Bone marrow (tissue), 2 donors: ENCODE data around the gene FBN3.
"Not testable (repeated sequence)": the region's sequence is repeated elsewhere in the genome, so short reads cannot be mapped to it uniquely, and the experiment has no call there.

Experiments
- DNase-seq, 2 donors: peaks; one replicate each; lab custom pipeline; 2025; lab: John Stamatoyannopoulos, UW

FBN3 gene

GRCh38 chr19:8056533-8056932, 92.9 kb downstream of the FBN3 start:
- no peak for DNase-seq

GRCh38 chr19:8054169-8054568, 95.2 kb downstream of the FBN3 start:
- no peak for DNase-seq

GRCh38 chr19:8052464-8052859, 96.9 kb downstream of the FBN3 start, which contains the start of gene CCL25:
Gene CCL25 (plus strand): TSS chr19:8052760. CDS start chr19:8053050, 290 bp downstream.
- no peak for DNase-seq

GRCh38 chr19:8050274-8051096, 98.9 kb downstream of the FBN3 start:
- DNase-seq, result peak; percentile 84 to 92

DNA sequence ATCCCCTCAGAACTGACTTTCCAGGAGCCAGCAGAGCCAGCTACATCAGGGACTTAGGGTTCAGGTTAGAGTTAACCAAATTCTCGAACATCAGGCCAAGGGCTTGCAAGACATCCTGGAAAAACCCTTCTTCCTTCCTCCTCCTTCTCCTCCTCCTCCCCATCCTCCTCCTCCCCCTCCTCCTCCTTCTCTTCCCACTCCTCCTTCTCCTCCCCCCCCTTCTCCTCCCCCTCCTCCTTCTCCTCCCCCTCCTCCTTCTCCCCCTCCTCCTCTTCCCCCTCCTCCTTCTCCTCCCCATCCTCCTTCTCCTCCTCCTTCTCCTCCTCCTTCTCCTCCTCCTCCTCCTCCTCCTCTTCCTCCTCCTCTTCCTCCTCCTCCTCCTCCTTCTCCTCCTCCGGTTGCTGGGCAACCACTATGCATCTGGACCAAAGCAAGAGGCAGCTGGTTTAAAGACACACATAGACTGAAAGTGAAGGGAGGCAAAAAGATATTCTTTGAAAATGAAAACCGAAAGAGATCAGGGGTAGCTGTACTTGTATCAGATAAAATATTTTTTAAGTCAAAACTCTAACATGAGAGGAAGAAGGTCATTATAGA, 102.7 kb downstream of the FBN3 start:
- no peak for DNase-seq

DNA sequence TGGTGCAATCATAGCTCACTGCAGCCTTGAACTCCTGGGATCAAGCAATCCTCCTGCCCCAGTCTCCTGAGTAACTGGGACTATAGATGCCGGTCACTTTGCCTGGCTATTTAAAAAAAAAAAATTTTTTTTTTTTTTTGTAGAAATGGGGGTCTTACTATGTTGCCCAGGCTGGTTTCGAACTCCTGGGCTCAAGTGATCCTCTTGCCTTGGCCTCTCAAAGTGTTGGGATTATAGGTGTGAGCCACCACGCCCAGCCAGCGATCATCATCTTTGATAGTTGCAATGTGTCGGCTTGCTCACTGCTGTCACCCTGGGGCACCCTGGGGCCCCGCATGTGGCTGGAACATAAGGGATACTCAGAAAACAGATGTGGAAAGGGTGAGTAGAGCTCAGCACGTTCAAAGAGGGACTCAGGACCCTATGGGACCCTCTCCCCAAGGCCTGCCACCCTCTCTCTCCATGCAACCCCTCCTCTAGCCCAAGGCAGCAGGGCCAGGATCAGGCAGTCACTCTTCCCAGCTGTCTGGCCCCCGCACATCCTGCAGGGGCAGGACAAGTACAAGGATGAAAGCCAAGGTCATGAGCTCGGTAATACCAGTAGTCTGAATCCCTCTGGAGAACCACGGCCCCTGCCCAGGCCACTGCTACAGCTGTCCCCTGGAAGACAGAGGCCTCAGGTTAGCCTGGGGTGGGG, 103.4 kb downstream of the FBN3 start:
- no peak for DNase-seq

GRCh38 chr19:8044018-8044417, 105.4 kb downstream of the FBN3 start:
- DNase-seq, result no peak

GRCh38 chr19:8042900-8043299, 106.5 kb downstream of the FBN3 start:
- no peak for DNase-seq

DNA sequence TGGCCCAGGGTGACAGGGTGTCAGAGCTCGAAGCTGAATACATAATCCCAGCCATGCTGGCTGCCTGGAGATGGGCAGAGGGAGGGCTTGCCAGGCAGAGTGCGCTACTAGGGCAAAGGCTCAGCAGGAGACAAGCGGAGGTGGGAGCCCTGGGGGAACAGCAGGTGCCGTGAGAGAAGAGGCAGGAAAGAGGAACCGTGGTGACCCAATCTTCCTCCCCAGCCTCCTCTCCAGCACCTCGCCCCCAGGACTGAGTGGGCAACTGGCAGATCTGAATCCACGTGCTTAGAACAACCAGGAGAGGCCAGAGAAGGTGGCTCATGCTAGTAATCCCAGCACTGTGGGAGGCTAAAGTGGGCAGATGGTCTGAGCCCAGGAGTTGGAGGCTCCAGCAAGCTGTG, 107.9 kb downstream of the FBN3 start:
- DNase-seq, result no peak

GRCh38 chr19:8039231-8039630, 110.2 kb downstream of the FBN3 start:
- no peak for DNase-seq

GRCh38 chr19:8038815-8039214, 110.6 kb downstream of the FBN3 start:
- no peak for DNase-seq

- no peak for DNase-seq
These were observed 112.8 kb downstream of the FBN3 start for GRCh38 chr19:8036434-8037099.

DNA sequence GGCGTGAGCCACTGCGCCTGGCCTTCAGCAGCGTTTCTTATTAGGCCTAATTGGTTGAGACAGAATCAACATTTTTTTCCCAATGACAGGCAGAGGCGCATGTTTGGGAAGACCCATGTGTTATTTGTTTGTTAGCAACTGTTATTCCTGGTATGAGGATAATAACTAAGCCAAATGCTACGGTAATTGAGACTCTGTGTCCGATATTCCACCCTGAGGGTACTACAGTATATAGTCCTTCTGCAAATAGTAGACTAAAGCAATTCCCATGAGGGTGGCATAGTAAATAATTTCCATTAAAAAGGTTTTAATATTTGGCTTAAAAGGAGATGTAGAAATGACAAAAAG, 115.2 kb downstream of the FBN3 start:
- DNase-seq, result no peak

- not testable (repeated sequence) for DNase-seq
These were observed 115.9 kb downstream of the FBN3 start for GRCh38 chr19:8033287-8034177.

GRCh38 chr19:8030960-8031359, 118.4 kb downstream of the FBN3 start:
- no peak for DNase-seq

- no peak for DNase-seq
These were observed 120.4 kb downstream of the FBN3 start for GRCh38 chr19:8028951-8029491.

- no peak for DNase-seq
These were observed 124.1 kb downstream of the FBN3 start for GRCh38 chr19:8025316-8025715.

GRCh38 chr19:8024256-8024655, 125.1 kb downstream of the FBN3 start:
- not testable (repeated sequence) for DNase-seq

DNA sequence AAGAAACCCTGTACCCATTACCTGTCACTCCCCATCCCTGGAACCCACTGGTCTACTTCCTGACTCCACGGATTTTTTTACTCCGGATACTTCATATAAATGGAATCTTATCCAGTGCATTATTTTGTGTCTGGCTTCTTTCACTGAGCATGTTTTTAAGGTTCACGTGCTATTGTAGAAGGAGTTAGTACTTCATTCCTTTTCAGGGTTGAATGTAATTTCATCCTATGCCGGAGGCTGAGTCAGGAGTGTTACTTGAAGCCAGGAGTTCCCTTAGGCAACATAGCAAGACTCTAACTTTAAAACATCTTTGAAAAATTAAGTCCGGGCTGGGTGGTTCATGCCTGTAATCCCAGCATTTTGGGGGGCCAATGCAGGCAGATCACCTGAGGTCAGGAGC, 126.0 kb downstream of the FBN3 start:
- DNase-seq, result no peak

- DNase-seq, result no peak
These were observed 127.1 kb downstream of the FBN3 start for GRCh38 chr19:8022275-8022674.

DNA sequence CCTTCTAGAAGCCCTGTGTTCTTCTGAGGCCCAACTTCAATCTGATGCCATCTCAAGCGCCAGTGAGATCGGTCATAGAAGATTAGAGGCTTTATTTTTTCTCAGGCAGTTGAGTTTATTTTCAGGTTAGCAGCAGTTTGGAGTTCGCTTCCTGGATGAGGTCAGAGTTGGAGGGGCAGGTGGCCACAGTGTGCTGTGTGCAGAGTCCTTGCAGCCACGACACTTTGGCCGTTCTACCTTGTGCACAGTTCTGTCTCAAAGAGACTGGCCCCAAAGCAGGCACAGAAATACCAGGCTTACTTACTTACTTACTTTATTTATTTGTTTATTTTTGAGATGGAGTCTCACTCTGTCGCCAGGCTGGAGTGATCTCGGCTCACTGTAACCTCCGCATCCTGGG, 128.0 kb downstream of the FBN3 start:
- DNase-seq, result no peak
